Measurements from ENCODE around the gene FBXL14. TPM values are rescaled to one million over a fixed set of nuclear protein-coding genes. Genes with fewer than 3 reads are reported as not detected.

Gene FBXL14
- total RNA-seq, 4 donors from 2014 or later, result 12.0 to 22.6 (median 16.0) TPM

DNA sequence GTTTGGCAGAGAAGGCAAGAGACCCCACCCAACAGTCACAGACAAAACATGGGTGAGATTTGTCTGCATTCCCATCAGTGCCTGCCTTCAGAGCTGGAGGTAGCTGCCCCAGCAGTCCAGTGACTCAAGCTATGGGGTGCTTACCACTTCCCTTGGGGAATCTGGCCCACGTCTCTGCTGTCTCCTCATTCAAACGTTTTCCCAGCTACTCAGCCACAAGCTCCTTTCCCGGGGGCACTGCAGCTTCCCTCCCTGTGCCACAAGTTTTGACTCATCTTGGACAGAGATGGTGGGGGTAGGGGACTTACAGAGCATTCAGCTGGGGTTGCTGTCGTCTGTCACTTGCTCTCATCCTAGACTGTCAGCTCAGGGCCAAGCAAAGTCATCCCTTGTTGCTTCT lies 66.6 kb downstream of the FBXL14 start:
- Histone ChIP-seq H3K36me3 (no peaks in the 10 kb centered on the region), H3K27me3 (peaks cover 0 to 38% (median 7%) of the 10 kb centered on the region in 4 donors), H3K4me1 (peaks cover 0 to 29% (median 23%) of the 10 kb centered on the region in 4 donors), H3K9me3 (no peaks in the 10 kb centered on the region), H3K4me3 (no peak overlapping the region), H3K27ac (replicated peaks in 1 of 4) (no peak overlapping the region)
- intact Hi-C loops (cut with DNase I), result no loop called here
- DNase-seq (ENCODE audit: extremely low spot score), result no peak
- no peak for TF ChIP-seq POLR2A (IDR thresholded peaks at IDR 0.05; ENCODE audit: low read depth)
- 66% methylated on average over 4 of the region's 4 CpGs for WGBS

DNA sequence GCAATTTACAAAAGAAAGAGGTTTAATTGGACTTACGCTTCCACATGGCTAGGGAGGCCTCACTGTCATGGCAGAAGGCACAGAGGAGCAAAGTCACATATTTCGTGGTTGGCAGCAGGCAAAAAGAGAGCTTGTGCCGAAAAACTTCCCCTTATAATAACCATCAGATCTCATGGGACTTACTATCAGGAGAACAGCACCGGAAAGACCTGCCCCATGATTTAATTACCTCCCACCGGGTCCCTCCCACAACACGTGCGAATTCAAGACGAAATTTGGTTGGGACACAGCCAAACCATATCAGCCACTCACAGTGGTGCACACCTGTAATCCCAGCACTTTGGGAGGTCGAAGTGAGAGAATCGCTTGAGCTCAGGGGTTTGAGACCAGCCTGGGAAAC lies 68.5 kb downstream of the FBXL14 start:
- no peak for DNase-seq (ENCODE audit: extremely low spot score)
- Histone ChIP-seq H3K4me1 (peaks cover 0 to 12% (median 10%) of the 10 kb centered on the region in 4 donors), H3K9me3 (no peaks in the 10 kb centered on the region), H3K36me3 (no peaks in the 10 kb centered on the region), H3K27me3 (peaks cover 0 to 31% (median 2%) of the 10 kb centered on the region in 4 donors), H3K27ac (replicated peaks in 1 of 4) (no peak overlapping the region), H3K4me3 (no peak overlapping the region)
- TF ChIP-seq POLR2AphosphoS5 (IDR thresholded peaks at IDR 0.05) (no peak), POLR2A (IDR thresholded peaks at IDR 0.05; ENCODE audit: low read depth) (no peak)
- intact Hi-C loops (cut with DNase I), result no loop called here
- WGBS, result 90% methylated on average over 9 of the region's 10 CpGs

DNA sequence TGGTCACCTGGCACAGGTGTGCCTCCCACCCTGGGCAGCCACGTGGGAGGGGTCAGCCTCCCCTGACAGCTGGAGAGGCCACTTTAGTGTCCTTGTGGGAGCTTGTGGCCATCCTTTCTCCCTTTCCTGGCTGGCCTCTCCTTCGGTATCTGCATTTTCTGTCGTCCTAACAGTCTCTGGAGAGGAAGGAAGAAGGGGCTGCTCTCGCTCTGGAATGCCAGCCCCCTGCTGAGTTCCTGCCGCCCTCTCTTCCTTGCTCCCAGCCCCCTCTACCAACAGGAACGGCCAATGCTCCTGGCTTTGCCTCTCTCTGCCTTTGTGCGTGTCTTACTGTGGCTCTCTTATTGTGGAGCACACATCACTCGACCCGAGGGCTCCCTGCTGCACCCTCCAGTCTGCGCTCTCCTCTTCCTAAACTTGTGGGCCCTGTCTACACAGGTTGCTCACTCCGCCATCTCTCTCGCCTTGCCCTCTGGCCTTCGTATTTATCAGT lies 70.8 kb downstream of the FBXL14 start:
- Histone ChIP-seq H3K4me3 (no peak overlapping the region), H3K4me1 (peaks cover 0 to 13% (median 11%) of the 10 kb centered on the region in 4 donors), H3K27ac (replicated peaks in 1 of 4) (no peak overlapping the region), H3K27me3 (peaks cover 0 to 14% (median 0%) of the 10 kb centered on the region in 4 donors), H3K36me3 (no peaks in the 10 kb centered on the region), H3K9me3 (no peaks in the 10 kb centered on the region)
- TF ChIP-seq EP300 (IDR thresholded peaks at IDR 0.05), result no peak
- no peak for TF ChIP-seq POLR2AphosphoS5 (IDR thresholded peaks at IDR 0.05)
- TF ChIP-seq, protein P1, sequence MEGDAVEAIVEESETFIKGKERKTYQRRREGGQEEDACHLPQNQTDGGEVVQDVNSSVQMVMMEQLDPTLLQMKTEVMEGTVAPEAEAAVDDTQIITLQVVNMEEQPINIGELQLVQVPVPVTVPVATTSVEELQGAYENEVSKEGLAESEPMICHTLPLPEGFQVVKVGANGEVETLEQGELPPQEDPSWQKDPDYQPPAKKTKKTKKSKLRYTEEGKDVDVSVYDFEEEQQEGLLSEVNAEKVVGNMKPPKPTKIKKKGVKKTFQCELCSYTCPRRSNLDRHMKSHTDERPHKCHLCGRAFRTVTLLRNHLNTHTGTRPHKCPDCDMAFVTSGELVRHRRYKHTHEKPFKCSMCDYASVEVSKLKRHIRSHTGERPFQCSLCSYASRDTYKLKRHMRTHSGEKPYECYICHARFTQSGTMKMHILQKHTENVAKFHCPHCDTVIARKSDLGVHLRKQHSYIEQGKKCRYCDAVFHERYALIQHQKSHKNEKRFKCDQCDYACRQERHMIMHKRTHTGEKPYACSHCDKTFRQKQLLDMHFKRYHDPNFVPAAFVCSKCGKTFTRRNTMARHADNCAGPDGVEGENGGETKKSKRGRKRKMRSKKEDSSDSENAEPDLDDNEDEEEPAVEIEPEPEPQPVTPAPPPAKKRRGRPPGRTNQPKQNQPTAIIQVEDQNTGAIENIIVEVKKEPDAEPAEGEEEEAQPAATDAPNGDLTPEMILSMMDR (IDR thresholded peaks at IDR 0.05), result no peak
- no peak for TF ChIP-seq POLR2A (IDR thresholded peaks at IDR 0.05; ENCODE audit: low read depth)
- intact Hi-C loops (cut with DNase I), result no loop called here
- DNase-seq (ENCODE audit: extremely low spot score), result no peak
- 78% methylated on average over 13 of the region's 13 CpGs for WGBS

DNA sequence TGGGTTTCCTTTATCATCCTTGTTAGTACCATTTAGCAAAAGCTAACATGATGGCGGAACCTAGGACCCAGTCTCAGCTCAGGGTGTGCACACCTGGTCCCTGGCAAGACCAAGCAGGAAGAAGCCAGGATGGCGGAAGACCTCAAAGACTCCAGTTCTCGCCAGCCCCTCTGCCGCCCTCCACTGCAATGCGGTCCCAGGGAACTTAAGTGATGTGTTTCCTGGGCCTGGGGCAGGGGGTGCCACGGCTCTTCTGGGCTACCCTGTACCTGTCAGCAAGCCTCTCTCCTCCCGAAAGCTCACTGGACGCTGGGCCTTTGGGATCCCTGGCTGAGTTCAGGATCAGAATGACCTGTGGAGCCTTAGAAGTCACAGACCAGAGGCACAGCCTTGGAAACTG lies 71.3 kb downstream of the FBXL14 start:
- H3K27me3 ChIP-seq, result peaks cover 0 to 13% (median 0%) of the 10 kb centered on the region in 4 donors
- TF ChIP-seq EP300 (IDR thresholded peaks at IDR 0.05), result no peak
- peaks cover 0 to 13% (median 11%) of the 10 kb centered on the region in 4 donors for H3K4me1 ChIP-seq
- no peaks in the 10 kb centered on the region for H3K9me3 ChIP-seq
- intact Hi-C loops (cut with DNase I), result no loop called here
- DNase-seq (ENCODE audit: extremely low spot score), result no peak
- no peak overlapping the region for H3K4me3 ChIP-seq
- no peaks in the 10 kb centered on the region for H3K36me3 ChIP-seq
- no peak overlapping the region for H3K27ac ChIP-seq (replicated peaks in 1 of 4)
- WGBS, result 93% methylated on average over 5 of the region's 8 CpGs

DNA sequence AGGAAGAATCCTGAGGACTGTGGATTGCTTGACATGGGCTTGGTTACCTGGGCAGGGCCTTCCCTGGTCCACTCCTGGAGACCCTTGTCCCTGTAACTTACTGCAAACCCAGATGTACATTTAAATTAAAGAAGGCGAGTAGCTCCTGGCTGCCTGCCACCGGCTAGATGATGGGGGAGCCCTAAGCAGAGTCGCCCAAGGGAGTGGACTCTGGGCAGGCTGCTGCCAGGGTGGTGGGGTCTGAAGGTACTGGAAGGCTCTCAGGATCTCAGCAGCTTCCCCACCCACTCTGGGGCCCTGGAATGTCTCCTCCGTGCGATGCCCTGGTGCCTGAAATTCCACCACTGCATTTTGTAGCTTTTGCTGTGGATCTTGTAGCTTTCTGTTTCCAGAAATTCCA lies 74.7 kb downstream of the FBXL14 start:
- intact Hi-C loops (cut with DNase I), result no loop called here
- Histone ChIP-seq H3K27me3 (peaks cover 0 to 8% (median 0%) of the 10 kb centered on the region in 4 donors), H3K4me3 (no peak overlapping the region), H3K36me3 (no peaks in the 10 kb centered on the region), H3K9me3 (peaks cover 0 to 12% (median 4%) of the 10 kb centered on the region in 4 donors), H3K4me1 (peaks cover 0 to 13% (median 11%) of the 10 kb centered on the region in 4 donors), H3K27ac (replicated peaks in 1 of 4) (no peak overlapping the region)
- TF ChIP-seq POLR2AphosphoS5 (IDR thresholded peaks at IDR 0.05), result no peak
- TF ChIP-seq EP300 (IDR thresholded peaks at IDR 0.05), result no peak
- TF ChIP-seq, protein P1 (IDR thresholded peaks at IDR 0.05), result no peak
- TF ChIP-seq POLR2A (IDR thresholded peaks at IDR 0.05; ENCODE audit: low read depth), result no peak
- DNase-seq (ENCODE audit: extremely low spot score), result no peak
- 73% methylated on average over 3 of the region's 5 CpGs for WGBS

DNA sequence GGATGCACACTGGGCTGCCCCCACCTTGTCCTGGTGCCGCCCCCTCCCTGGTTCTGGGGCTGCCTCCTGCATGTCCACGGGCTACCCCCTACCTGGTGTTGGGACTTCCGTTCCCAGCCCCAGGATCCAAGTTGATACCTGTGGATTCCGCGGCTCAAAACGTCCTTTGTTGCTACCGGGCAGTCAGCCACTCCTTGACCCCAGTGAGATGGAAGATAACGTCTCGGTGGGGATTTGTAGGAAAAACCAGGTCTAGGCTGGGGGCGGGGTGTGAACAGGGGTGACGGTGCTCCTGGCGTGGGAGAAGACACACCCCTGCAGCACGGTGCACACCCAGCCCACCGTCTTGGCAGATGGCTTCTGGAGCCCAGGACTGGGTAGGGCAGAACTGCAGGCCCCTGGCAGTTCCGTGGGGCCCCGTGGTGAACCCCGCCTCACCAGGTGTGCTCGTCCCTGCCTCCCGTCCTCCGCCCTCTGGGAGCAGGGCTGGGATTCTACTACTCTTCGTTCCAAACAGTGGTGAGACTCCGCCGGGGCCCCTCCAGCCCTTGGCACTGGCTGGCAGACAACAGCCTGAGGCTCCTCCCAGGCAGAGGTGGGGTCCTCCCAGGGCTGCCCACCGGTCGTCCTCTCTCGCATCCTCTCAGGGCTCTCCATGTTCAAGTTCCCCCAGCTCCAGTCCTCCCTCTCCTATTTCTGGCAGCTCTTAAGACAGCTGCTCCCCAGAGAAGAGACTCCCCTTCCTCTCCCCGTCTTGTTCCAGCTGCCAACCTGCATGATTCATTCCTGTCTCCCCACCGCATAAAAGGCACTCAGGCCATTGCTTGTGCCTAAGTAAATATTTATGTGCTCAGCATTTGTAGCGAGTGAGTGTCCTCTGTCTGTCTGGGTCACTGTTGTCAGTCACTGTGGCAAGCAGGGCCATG lies 75.5 kb downstream of the FBXL14 start:
- H3K4me1 ChIP-seq, result peaks cover 0 to 13% (median 11%) of the 10 kb centered on the region in 4 donors
- H3K27me3 ChIP-seq, result peaks cover 0 to 8% (median 0%) of the 10 kb centered on the region in 4 donors
- H3K27ac ChIP-seq (replicated peaks in 1 of 4), result no peak overlapping the region
- no peak overlapping the region for H3K4me3 ChIP-seq
- WGBS, result 60% methylated on average over 23 of the region's 29 CpGs
- no peaks in the 10 kb centered on the region for H3K36me3 ChIP-seq
- H3K9me3 ChIP-seq, result peaks cover 0 to 13% (median 5%) of the 10 kb centered on the region in 4 donors
- intact Hi-C loops (cut with DNase I), result no loop called here
- no peak for DNase-seq (ENCODE audit: extremely low spot score)
- TF ChIP-seq, protein P1 (IDR thresholded peaks at IDR 0.05), result no peak
- TF ChIP-seq POLR2AphosphoS5 (IDR thresholded peaks at IDR 0.05) (no peak), EP300 (IDR thresholded peaks at IDR 0.05) (no peak), POLR2A (IDR thresholded peaks at IDR 0.05; ENCODE audit: low read depth) (no peak)

All from esophagus muscularis mucosa (tissue), 4 donors.